ENCODE results near the gene VASN.

VASN gene

DNA sequence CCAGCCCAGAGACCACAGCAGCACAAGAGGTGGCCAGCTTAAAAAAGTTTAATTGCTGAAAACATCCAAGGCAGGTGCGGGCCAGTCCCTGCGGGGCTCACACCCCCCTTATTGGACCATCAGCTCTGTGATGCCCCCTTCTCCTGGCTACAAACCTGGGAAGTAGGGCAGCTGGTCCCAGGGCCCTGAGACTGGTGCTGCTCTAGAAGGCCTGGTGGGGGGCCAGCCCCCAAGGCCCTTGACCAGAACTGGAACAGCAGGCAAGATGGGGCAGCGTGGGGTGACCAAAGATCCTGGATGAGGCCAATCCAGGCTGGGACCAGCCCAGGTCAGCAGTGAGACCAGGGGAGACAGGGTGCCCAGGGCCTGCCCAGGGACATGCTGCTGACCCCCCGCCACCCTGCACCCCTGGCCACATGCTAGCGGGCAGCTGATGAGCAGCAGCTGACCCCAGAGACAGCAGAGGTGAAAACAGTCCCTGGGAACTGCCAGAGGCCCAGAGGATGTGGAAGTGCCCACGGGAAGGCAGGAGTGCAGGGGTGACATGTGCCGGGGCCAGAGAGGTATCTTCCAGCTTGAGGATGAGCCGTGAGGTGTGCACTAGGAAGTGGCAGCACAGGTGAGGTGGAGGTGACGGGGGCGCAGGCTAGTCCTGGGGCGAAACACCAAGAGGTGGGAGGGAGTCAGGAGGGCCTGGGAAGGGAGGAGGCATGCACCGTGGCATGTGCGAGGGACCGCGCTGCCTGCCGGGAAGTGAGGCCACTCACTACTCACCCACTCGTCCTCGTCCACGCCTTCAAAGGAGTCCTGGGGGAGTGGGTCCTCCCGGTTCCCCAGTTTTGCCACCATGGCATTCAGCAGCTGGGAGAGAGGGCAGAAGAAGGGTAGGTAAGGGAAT is 16.9 kb upstream of the VASN start:
- DNase-seq, result no peak

DNA sequence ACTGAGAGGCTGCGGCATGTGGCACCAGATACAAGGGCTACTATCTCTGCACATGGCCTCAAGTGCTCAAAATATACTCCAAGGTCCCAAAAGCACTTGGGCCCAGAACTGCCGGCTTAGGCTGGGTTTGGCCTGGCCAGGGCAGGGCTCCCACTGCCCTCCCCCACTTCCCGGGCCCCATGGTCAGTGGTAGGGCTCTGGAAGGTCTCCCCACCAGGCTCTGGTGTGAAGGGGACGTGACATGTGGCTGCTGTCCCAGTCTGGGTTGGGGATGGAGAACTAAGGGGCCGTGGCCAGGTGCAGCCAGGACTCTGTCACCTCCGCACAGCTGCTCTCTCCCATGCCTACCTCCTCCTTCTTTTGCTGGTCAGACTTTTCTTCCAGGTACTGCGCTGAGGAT is 14.8 kb upstream of the VASN start:
- no peak for DNase-seq

DNA sequence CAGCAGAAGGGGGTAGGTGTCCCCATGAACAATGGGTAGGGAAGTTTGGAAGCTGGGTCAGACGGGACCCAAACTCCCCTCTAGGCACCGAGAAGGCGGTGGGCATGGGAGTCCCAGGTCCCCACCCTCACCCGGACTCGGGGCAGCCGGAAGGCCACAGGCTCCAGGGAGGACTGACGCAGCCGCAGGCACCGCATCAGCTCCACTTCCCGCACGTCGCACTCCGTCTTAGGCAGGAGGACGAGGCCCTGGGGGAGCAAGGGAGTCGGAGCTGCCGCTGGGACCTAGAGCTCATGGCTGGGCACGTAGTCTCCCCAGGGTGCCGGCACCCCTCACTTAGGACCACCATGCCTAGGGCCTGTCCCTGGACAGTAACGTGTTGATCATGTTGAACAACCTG is 13.4 kb upstream of the VASN start:
- no peak for DNase-seq

DNA sequence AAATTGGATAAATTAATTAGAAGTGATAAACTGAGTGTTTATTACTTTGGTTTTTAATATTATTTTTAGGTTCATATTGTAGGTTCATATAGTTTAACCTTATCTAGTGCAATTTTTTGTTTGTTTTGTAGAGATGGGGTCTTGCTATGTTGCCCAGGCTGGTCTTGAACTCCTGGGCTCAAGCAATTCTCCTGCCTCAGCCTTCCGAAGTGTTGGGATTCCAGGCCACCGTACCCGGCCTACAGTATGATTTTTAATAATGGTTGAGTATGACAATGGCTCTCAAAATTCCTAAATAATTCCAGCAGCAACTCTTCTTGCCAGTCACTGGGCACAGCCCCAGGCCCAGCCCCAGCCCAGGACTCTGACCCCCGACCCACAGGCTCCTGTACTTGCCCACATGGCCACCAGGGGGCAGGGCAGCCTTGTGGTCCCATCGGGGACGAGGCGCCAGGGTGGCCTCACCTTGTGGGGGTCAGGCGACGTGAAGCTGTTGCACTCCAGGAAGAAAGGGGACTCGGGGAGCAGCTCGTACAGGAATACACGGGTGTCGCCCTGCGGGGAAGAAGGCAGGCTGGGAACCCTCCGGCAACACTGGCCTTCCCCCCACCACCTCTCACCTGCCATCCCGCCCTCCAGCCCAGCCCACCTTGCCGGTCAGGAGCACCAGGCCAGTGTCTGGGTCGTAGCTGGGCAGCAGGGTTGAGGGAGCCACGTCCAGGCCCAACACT is 12.7 kb upstream of the VASN start:
- DNase-seq, result peak; percentile 72

- DNase-seq, result no peak
Observed at GRCh38 chr16:4359914-4360313, 11.7 kb upstream of the VASN start.

DNA sequence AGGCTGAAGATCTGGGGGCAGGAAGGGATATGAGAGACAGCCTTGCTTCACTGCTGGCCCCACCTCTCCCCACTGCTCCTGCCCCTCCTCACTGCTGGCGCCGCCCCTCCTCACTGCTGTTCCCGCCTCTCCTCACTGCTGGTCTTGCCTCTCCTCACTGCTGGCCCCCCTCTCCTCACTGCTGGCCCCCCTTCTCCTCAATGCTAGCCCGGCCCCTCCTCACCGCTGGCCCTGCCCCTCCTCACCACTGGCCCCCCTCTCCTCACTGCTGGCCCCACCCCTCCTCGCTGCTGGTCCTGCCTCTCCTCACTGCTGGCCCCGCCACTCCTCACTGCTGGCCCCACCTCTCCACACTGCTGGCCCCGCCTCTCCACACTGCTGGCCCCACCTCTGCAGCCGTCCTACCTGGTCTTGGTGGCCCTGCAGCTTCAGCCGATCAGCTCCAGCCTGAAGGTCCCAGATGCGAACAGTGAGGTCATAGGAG is 11.1 kb upstream of the VASN start:
- no peak for DNase-seq

- DNase-seq, result no peak
Observed at GRCh38 chr16:4361033-4361943, 10.4 kb upstream of the VASN start.

GRCh38 chr16:4361944-4362311 is 9.7 kb upstream of the VASN start:
- DNase-seq, result no peak

DNA sequence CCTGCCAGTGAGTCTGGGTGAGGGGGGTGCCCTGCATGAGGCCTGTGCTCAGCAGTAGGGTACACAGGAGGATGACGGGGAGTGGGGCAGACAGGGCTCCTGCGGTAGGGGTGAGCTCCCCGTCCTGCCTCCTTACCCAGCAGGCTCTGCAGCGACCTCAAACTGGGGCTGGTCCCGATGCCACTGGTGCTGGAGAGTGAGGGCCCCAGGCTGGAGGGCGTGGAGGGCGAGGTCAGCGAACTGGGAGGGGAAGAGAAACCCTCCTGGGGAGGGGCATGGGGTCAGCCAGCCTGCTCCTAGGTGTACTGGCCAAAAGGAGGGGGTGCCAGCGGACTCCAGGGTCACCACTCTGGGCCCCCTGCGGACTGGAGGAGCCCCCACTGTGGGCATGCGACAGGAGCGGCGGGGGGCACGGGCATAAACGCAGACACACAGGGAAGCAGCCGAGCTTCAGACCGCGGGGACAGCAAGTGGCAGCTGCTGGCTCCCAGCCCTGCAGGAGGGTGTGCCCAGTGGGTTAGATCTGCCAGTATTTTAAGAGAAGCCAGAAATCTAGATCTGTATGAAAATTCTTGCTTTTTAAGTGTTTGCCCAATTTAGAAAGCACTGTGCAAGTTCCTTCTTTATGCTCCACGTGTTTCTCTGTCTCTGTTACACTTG is 9.0 kb upstream of the VASN start:
- DNase-seq, result no peak

DNA sequence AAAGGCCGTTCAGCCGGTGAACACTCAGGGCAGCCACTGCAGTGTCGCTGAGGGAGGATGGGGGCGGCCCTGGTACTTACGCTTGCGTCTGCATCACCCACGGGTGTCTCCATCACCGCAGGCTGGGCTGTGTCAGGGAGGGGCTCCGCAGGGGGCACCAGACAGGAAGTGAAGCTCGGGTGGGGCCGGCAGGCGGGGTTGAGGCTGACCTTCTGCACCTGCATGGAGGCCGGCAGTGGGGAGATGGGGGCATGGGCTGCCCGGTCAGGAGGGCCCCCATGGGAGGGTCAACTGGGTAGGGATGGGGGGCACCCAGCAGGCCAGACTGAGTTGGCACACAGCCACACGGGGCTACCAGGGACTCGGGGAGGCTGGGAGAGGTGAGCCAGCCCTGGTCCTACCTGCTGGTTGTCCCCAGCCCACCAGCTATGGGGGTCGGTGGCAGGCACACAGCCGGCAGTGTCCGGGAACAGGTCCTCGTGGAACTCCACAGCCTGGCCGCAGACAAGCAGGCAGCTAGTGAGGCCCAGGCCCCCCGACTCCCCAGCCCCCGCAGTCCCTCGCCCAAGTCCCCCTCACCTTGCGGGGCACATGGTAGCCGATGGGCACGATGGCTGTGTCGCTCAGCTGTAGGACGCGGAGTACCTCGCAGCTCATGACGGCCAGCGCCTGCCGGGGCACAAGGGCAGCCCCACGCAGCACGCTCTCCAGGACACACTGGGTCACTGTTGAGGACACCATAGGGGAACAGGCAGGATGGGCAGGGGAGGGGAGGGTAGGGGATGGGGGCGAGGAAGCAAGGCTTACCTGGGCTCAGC is 7.2 kb upstream of the VASN start:
- no peak for DNase-seq

DNA sequence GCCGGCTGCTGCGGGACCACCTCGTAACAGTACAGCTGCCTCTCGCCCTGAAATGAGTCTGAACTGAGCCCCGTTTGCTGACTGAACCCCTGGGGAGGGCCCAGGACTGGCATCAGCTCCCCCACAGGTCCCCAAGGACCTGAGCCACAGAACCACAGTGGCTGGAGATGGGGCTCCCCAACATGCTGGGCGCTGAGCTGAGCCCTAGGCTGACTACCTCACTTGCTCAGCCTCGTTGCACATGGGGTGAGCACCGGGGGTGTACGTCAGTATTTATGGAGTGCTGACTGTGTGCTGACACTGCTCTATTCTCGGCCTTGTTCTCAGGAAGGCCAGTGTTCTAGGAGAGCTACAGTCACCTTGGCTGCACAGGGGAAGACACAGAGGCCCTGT is 6.6 kb upstream of the VASN start:
- no peak for DNase-seq

DNA sequence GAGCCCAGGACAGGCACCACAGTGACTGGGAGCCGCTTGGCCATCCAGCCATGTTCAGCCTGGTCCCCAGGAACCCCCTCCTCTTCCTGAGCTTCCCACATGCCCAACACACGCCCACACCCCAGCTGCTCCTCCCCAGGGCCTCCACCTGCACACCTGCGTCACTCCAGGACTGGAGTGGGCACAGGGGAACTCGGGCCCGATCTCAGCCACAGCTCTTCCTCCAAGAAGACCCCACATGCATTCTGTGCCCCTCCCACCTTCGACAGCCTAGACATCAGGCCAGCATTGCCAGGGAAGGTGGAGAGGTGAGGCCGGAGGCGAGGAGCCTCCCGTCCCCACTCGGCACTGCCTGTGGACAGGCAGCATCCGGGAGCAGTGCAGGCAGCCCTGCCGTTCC is 6.0 kb upstream of the VASN start:
- DNase-seq, result no peak

DNA sequence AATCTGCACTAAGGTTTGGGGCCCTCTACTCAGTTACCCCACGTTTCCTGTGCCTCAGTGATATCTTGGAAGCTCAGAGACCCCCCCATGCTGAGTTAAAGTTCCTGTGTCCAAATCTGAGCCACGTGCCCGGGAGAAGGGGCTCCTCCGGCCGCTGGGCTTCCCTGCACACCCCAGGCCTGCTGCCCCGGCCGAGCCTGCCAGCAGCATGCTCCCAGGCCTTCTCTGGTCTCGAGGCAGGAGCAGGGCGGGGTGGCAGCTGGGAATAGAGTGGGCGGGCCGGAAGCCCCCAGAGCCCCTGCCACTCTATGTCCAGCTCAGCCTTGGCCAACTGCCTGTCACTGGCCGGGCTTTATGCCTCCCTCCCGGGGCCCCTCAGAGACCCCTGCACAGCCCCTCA is 5.6 kb upstream of the VASN start:
- DNase-seq, result no peak

GRCh38 chr16:4367393-4367856 is 4.2 kb upstream of the VASN start:
- no peak for DNase-seq

GRCh38 chr16:4369007-4369733 is 2.5 kb upstream of the VASN start:
- DNase-seq, result no peak

GRCh38 chr16:4370151-4370550 is 1.5 kb upstream of the VASN start:
- no peak for DNase-seq

- peak; percentile 90 for DNase-seq
Observed at GRCh38 chr16:4370570-4371356, 885 bp upstream of the VASN start.

GRCh38 chr16:4372001-4372577 is 441 bp downstream of the VASN start:
- DNase-seq, result no peak

DNA sequence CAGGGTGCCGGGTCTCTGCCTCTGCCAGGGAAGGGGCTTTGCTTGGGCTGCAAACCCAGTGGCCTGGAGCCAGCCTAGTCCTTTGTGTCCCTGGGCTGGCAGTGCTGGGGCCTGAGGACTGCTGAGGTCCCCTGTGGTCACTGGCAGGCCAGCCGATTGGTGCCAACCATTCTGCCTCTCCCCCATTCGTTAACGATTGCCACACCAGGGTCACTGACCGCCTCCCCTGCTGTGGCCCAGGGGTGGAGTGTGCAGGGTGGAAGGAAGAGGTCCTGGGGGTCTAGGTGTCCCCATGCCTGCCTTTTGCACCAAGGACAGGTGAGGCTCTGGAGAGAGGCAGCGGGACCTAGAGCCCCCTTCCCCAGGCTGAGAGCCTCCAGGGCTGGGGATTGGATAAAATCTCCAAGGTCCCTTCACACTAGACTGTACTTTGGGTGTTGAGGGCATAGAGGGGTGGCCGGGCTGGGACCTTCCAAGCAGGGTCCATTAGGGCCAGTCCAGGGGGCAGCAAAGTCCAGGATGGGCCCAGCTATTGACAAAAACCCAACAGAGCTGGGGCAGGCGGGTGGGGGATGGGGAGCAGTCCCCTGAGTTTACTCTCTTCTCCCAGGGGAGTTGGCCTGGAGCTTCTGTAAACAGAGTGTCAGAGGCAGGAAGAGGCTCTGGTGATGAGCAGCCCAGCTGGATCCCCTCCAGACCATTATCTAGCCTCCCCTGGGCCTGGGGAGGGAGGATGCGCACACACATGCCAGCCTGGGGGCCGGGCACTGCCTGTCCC is 1.1 kb downstream of the VASN start:
- DNase-seq, result no peak

All from left hindlimb (tissue), 1 donor.